Activated CD8-positive, alpha-beta memory T cell treated with anti-CD3 and anti-CD28 coated beads, Interleukin-2, amount 50 U/mL, for 1 hour (primary cell): ENCODE measurements around the gene PTGDS.

Experiments used
- DNase-seq: peaks from one replicate; pipeline ENCODE4 v3.0.0-alpha.2; 2020; ENCODE audit errors: extremely low read depth

Gene PTGDS

DNA sequence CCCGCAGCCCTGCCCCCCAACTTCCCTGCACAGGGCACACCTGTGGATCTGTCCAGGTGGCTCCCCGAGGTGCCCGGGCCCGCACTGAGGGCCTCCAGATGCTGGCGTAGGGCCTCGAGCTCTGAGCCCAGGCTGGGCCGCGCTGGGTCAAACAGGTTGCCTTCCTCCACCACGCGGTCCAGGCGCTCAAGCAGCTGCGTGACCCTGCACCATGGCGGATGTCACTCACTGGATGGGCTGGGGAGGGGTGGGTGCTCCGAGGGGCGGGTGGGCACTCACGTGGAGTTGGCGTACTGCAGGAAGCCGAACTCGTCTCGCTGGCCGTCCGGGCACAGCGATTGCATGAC, 45.3 kb downstream of the PTGDS start:
- DNase-seq = no peak

DNA sequence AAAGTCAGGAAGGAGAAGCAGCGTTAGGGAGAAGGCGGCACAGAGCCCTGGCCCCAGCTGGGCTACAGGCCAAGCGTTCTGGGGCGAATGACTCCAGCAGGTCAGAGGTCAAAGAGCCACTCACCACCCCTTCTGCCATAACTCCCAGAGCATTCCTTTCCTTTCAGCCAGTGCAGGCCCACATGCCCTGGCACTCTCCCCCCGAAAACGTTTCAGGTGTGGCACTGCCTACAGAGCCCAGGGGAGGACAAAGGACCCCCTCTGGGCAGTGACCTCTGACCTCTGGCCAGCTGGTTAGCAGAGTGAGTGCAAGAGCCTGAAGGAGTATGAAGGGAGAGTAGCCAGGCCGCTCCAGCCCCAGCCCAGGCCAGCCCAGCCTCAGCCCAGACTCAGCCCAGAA, 45.9 kb downstream of the PTGDS start:
- no peak for DNase-seq

DNA sequence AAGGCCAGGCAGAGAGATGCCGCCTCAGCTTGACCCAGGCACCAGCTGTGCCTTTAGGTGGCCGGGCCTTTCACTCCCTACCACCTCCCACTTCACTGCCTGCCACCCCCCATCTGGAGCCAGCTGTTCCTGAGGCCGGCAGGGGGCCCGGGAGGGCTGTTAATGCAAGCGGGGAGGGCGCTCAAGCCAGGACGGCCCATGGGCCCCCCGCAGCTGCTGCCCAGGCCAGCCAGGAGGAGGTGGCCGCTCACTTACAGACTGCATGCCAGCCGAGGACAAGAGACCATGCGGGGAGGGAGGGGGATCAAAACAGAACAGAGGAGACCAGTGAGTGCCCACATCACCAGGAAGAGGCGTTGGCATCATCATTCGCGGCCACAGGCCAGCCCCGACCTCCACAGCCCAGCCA, 46.3 kb downstream of the PTGDS start:
- DNase-seq = no peak

DNA sequence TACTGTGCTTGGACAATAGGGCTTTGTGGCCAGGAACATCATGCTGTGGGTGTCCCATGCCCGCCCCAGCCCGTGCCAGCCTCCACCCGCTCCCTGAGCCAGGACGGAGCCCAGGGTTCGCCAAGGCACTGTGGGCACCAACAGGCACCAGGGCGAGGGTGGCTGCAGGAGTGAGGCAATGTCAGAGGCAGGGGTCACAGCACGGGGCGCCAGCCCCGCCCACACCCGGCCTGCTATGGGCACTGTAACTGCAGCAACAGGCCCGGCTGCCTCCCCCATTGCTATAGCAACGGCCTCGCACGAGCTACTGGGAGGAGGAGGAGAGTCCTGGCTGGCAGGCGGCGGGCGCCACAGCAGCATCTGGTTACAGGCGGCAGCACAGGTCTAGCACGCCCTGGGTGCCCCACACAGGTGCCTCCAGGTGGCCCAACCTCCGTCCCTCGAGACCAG, 48.2 kb downstream of the PTGDS start:
- no peak for DNase-seq

DNA sequence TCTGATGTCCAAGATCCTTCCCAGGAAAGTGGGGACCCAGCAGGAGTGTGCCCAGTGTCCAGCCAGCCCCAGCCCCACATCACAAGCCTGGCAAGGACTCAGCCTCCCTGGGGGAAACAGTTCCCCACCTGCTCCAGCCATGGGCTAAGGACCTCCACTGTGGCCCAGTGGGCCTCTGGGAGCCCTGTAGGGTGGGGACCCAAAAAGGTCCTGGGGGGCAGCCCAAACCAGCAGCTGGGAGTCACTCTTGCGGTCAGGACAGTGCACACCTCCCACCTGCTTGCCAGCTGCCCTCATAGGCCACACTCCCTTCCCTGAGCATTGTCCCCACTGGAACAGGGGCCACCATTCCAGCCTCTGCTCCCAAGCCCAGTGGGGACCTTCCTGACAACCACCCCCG, 49.1 kb downstream of the PTGDS start:
- DNase-seq = no peak

DNA sequence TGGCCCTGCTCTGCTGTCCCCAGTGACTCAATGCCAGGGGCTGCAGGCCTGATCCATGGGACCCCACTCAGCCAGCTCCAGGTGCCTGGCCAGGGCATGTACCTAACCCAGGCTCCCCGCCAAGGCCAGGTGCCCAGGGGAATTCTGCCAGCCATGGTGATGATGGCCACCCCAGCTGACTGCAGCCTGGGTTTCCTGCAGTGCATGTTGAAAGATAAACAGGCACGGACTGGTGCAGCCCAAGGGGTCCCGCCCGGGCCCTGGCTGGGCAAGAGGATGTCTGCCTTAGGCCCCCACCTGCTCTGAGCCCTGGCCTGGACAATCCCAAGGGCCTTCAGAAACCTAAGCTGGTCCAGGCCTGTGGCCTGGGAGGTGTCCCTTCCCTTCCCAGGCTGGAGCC, 49.5 kb downstream of the PTGDS start:
- DNase-seq = no peak

DNA sequence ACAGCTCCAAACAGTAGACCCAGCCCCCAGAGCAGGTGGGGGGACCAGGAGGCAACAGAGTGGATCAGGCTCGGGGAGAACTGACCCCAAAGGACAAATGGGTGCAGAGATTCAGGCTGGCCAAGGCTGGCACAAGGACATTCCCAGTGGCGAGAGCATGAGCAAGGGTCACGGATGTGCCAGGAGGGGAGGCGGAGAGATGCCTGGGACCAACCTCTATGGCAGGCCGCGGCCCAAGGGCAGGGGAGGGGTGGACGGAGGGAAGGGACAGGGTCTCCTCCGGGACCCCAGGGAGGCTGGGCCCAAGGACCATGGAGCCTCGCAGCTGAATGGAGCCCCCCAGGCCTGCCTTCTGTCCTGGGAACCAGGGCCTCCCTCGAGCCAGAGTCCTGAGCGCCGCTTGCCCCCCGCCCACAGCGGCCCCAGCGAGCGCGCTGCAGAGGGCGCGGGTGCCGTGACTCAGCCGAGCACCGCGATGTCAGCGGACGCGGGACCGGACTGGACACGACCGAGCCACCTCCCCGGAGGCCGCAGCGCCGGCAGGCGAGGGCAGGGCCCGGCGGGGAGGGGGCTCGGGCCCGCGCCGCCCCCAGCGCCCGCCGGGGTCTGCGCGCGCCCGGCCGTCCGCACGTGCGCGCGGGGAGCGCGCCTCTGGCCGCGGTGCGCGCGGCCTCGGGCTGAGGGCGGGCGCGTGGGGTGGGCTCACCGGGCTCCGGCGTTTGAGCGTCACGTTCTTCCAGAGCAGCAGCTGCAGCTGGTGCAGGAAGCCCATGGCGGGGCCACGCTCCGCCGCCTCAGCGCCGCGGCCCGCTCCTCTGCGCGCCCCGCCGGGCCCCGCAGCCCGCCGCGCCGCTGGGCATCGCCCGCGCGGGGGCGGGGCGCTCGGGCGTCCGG, 50.3 kb downstream of the PTGDS start, which contains the start of gene ABCA2:
ABCA2 (minus strand) TSS at position 869 of the 894 bp plus-strand sequence; CDS start at position 772, 97 bp downstream.
- DNase-seq = no peak

DNA sequence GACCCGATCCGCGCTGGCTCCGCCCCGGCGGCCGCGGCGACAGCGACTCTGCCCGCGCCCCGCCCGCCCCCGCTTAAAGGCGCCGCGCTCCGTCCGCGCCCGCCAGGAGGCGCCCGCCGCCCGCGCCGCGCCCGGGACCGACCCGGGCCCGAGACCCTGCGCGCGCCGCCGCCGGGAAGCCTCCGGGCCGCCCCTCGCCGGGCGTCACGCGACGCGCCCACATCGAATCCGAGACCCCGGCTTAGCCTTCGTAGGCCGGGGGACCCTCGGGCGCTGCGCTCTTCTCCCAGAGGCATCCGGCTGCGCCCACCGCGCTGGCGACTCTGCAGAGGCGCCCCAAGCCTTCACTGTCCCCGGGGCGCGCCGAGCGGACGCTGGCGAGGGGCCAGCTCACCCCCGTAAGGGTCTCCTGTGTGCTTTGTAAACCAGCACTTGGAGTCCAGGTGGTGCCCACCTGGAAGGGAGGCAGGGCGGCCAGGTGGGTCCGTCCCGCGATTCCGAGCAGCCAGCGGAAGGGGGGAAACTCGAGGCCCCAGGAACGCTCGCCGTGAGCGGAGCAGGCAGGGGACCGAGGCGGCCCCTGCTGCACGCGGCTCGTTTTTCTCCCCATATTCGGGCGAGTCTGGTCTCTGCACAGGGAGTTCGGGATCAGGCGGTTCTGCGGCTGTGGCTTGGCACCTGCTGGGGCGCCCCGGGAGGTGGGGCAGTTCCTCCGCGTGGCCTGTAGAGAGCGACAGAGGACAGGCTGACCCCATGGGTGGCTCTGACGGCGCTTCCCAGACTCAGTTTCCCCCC, 51.2 kb downstream of the PTGDS start:
- DNase-seq = no peak

DNA sequence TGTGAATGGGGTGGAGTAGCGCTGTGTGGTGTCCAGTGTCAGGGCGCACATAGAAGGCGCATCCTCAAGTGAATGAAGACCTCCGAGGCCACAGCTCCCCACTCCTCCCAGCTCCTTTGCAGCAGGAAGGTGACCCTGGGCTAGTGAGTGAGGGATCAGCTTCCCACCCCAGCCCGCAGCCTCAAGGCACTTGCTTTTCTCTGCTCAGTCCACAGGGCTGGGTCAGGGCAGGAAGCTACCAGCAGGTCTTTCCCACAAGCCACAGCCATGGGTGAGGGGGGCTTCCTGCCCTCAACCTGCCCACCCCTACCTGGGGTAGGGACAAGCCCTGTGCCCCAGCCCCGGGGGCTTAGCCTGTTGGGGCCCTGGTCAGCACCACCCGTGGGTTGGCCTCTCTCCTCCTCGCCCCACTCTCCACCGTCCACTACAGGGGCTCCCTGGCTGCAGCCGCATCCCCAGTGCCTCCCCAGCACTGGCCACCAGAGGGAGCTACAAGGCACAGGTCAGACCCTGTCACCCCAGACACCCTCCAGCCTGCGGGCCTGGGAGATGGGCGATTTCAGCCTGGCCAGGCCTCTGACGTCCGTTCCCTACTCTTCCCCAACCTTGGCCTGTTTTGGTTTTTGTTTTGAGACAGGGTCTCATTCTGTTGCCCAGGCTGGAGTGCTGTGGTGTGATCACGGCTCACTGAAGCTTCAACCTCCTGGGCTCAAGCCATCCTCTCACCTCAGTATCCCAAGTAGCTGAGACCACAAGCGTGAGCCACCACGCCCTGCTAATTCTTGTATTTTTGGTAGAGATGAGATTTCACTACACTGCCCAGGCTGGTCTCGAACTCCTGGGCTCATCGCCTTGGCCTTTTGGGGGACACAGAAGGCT, 52.0 kb downstream of the PTGDS start:
- DNase-seq = no peak

DNA sequence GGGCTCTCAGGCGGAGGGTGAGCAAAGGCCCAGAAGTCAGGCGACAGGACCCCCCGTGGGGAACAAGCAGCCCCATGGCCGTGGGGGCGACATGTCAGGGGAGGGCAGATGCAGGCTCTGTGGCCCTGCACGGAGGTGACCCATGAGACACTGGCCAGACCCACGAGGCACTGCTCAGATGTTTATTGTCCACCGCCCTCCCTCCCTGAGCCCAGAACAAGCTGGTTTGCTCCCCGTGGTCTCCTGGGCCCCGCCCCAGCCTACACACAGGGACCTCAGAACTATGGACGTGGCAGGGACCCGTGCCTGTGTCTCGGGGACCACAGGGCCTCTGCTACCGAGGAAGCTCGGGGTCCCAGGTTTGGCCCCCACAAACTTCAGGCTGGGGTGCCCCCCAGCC, 52.7 kb downstream of the PTGDS start:
- no peak for DNase-seq

DNA sequence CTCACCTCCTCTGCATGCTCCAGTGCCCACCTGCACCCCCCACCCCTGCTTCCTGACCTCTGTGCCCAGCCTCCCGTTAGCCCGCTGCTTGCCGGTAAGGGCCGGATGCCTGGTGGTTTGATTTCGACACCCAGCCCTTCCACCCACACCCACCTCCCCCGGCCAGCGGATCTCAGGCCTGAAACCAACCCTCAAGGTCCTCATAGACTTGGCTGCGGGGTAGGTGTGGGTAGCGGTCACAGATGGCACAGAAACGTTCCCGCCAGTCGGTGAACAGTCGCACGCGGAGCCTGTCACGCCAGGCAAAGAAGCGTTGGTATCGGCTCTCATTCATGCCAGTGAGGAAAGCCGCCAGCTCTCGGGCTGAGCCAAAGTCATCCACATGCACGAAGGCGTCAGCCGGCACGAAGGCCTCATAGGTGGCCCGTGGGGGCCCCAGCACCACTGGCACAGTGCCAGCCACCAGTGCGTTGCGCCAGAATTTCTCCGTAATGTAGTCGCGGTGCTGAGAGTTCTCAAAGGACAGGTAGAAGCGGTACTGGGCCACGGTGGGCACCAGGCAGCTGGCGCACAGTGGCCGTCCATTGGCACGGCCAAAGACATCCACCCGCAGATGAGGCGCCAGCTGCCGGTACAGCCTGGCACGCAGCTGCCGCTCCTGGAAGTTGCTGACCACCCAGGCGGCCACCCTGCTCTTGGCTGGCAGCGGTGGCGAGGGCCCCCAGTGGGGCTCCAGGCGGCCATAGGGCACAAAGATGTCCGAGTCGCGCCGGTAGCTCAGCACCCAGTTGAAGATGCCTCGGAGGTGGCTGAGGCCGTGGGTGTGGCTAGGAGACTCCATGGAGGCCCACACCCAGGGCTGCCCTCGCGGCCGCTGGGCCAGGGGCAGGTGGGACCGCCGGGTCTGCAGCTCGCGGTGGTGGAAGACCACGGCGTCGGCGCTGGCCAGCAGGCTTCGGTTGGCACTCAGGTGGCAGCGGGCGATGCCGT, 53.5 kb downstream of the PTGDS start:
- DNase-seq = no peak
